ENCODE measurements around the gene RGS18.

GRCh38 chr1:192232817-192233417, 74.7 kb downstream of the RGS18 start:
- TF ChIP-seq CTCF (IDR thresholded peaks at IDR 0.05) (no peak), POLR2A (IDR thresholded peaks at IDR 0.05) (no peak), POLR2AphosphoS5 (IDR thresholded peaks at IDR 0.05) (no peak)
